ENCODE data around the gene PDLIM4.
A peak's percentile ranks its signal among the peaks of the same experiment; 100 is the strongest.

DNA sequence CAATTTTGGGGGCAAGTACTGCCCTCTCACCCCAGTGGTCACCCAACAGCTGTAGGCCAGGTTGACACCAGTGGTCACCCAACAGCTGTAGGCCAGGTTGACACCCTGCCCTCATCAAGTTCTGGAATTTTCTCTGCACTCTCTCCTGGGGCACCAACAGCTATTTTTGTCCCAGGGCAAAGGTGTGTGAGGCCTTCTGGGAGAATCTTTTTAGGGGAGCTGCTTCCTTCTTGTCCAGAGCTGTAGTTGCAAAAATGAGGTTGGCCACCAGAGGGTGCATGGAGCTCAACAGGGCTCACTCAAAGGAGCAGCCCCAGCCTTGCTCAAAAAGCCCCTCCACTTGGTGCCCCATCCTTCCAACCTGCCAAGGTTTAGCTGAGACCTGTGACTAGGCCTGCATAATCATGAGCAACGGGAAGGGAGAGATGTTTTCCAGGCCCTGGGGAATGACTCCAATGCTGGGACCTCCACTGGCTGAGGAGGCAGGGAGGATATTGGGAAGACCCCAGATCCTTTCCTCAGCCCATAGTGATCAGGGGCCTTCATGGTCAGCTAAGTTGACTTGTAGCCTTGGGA lies 19.2 kb upstream of the PDLIM4 start:
- TF ChIP-seq, protein P1, sequence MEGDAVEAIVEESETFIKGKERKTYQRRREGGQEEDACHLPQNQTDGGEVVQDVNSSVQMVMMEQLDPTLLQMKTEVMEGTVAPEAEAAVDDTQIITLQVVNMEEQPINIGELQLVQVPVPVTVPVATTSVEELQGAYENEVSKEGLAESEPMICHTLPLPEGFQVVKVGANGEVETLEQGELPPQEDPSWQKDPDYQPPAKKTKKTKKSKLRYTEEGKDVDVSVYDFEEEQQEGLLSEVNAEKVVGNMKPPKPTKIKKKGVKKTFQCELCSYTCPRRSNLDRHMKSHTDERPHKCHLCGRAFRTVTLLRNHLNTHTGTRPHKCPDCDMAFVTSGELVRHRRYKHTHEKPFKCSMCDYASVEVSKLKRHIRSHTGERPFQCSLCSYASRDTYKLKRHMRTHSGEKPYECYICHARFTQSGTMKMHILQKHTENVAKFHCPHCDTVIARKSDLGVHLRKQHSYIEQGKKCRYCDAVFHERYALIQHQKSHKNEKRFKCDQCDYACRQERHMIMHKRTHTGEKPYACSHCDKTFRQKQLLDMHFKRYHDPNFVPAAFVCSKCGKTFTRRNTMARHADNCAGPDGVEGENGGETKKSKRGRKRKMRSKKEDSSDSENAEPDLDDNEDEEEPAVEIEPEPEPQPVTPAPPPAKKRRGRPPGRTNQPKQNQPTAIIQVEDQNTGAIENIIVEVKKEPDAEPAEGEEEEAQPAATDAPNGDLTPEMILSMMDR (conservative IDR thresholded peaks at IDR 0.05; ENCODE audit: low read depth in 2 of 2): peak; percentile 71 to 80
- TF ChIP-seq, protein P2, sequence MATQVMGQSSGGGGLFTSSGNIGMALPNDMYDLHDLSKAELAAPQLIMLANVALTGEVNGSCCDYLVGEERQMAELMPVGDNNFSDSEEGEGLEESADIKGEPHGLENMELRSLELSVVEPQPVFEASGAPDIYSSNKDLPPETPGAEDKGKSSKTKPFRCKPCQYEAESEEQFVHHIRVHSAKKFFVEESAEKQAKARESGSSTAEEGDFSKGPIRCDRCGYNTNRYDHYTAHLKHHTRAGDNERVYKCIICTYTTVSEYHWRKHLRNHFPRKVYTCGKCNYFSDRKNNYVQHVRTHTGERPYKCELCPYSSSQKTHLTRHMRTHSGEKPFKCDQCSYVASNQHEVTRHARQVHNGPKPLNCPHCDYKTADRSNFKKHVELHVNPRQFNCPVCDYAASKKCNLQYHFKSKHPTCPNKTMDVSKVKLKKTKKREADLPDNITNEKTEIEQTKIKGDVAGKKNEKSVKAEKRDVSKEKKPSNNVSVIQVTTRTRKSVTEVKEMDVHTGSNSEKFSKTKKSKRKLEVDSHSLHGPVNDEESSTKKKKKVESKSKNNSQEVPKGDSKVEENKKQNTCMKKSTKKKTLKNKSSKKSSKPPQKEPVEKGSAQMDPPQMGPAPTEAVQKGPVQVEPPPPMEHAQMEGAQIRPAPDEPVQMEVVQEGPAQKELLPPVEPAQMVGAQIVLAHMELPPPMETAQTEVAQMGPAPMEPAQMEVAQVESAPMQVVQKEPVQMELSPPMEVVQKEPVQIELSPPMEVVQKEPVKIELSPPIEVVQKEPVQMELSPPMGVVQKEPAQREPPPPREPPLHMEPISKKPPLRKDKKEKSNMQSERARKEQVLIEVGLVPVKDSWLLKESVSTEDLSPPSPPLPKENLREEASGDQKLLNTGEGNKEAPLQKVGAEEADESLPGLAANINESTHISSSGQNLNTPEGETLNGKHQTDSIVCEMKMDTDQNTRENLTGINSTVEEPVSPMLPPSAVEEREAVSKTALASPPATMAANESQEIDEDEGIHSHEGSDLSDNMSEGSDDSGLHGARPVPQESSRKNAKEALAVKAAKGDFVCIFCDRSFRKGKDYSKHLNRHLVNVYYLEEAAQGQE (IDR thresholded peaks at IDR 0.05; ENCODE audit: unreplicated experiment): no peak
- TF ChIP-seq EZH2 (IDR thresholded peaks at IDR 0.05; ENCODE audit: low read depth, unreplicated experiment): no peak

All from GM23338 (cell line).